NCI-H82 treated with DMSO at 0.1 percent for 48 hours (cell line): ENCODE results near the gene PDHX.

Experiments used
- DNase-seq: peaks from one replicate; lab custom pipeline; 2025; ENCODE audit not compliant: unreplicated experiment; lab: John Stamatoyannopoulos, UW

PDHX gene

DNA sequence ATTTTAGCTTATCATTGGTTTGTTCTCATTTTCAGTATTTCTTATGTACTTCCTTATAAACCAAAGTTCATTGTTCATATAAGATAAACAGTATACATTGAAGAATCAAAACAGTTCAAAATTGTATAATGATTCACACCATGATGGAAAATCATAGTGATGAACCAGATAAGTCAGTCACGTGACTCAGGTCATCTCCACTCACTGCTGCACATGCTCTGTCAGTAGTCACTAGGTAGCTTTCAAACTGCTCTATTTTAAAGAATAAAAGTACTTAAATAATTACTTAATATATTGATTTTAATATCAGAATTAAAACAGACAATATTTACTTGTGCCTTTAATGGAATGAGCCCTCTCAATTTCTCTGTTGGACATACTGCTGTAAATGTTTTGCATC lies 37.5 kb downstream of the PDHX start:
- DNase-seq = no peak

DNA sequence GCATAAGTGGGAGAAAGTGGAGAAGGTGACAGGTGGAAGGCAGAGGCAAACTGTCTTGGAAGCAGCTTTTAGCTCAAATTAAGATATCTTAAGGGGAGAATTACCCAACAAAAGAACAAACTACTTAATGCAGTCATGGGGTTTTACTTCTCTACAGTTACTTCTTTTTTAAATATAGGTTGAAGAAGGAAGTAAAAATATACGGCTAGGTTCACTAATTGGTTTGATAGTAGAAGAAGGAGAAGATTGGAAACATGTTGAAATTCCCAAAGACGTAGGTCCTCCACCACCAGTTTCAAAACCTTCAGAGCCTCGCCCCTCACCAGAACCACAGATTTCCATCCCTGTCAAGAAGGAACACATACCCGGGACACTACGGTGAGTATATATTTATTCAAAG lies 40.8 kb downstream of the PDHX start:
- no peak for DNase-seq

DNA sequence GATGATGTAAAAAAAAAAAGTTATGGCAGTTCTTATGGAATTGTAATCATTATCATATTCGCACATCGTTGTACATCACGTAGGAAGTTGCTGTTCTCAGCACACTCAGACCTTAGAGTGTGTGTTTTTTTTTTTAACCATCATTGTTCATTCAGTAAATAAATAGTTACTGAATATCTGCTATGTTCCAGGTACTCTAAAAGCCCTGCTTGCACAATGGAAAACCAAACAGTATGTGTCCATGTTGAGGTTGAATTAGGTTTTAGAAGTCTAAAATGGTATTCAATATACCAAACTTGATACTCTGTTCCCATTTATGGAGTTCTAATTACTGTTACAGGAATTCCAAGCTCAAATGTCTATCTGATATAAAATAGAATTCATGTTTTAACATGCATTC lies 41.2 kb downstream of the PDHX start:
- no peak for DNase-seq

DNA sequence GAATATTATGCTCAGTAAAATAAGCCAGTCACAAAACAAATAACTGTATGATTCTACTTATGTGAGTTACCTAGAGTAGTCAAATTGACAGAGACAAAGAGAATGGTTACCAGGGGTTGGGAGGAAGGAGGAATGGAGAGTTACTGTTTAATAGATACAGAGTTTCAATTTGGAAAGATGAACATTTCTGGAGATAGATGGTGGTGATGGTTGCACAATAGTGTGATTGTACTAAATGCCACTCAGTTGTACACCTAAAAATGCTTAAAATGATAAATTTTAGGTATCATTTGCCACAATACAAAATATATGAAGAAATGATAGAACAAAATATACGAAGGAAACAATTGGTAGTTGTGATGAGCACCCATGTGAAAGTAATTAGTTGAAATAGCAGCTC lies 43.4 kb downstream of the PDHX start:
- no peak for DNase-seq

DNA sequence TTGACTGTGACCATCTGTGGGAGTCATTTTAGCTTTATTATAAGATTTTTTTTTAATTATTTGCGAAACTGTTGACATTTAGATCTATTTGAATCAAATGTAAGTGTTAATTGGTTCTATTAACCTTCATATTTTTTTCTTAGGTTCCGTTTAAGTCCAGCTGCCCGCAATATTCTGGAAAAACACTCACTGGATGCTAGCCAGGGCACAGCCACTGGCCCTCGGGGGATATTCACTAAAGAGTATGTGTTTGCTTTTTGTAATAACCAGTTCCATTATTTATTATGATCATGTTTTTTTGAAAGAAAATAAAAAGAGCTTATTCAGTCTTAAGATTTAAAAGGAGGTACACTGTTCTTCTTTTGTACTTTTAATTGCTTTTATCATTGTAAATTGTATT lies 43.9 kb downstream of the PDHX start:
- DNase-seq = no peak

DNA sequence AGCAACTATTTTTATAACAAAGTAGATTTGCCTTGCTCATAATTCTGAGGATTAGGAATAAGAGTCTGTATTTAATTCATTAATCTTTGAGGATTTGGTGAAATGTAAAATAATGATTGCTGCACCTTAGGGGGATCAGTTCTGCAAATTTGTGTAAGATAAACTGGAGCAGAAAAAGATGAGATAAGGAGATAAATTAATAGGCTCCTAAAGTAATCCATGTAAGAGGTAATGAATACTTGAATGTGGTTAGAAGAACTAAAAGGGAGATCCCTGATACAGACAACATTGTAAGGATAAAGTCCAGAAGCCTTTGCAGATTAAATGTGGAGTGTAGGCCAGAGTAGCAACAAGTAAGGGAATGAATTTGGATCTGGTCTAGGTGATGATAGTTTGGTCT lies 45.6 kb downstream of the PDHX start:
- DNase-seq = peak; percentile 81

DNA sequence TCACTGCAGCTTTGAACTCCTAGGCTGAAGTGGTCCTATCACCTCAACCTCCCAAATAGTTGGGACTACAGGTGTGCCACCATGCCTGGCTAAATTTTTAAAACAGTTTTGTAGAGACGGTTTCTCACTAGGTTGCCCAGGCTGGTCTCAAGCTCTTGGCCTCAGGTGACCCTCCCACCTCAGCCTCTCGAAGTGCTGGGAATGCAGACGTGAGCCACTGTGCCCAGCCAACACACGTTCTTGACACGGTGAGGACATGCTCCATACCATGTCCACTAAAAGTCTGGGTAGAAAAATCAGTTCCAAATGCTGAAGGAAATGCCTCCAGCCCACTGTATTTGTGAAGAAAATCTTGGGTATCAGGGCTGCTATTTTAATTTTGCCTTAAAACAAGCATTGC lies 46.9 kb downstream of the PDHX start:
- no peak for DNase-seq

DNA sequence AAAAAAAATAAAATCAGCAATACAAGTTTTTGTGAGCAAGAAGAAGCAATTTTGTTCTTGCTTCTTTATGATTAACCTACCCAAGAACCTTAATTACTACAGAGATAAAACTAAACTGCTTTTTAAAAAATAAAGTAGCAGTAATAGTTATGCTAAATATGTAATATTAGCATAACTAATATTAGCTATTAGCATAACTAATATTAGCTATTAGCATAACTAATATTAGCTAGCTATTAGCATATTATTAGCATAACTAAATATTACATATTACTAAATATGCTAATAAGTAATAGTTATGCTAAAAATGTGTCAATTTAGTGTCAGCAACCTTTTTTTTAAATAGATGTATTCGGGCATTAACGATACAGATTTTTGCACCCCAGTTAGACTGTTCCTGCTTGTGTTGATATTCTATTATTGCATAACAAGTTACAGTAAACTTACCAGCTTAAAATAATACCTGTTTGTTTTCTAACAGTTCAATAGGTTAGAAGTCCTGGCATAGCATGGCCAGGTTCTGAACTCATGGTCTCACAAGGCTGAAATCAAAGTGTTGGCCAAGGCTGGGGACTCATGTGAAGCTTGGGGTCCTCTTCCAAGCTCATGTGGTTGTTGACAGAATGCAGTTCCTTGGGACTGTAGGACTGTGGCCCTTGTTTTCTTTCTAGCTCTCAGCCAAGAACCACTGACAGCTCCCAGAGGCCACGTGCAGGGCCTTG lies 48.4 kb downstream of the PDHX start:
- DNase-seq = no peak

DNA sequence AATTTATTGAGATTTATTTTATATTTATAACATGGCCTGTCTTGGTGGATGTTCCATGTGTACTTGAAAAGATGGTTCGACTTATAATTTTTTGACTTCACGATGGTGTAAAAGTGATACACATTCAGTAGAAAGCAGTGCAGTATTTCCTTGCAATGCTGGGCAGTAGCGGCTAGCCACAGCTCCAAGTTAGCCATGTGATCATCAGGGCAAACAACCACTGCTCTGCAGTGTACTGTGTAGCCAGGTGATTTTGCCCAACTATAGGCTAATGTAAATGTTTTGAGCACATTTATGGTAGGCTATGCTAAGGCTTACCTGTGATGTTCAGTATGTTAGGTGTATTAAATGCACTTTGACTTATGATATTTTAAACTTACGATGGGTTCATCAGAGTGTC lies 52.4 kb downstream of the PDHX start:
- DNase-seq = no peak

DNA sequence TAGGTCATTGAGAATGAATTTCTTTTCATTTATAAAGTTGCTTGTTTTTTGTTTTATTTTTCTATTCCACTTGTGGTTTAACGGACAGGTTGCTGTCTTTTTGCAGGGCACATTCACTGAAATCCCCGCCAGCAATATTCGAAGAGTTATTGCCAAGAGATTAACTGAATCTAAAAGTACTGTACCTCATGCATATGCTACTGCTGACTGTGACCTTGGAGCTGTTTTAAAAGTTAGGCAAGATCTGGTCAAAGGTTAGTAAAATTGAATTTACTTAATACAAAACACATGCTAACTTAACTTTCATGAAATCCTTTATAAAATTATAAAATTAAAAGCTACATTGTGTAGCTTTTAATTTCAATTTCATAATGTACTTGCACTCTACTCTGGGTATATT lies 53.6 kb downstream of the PDHX start:
- DNase-seq = no peak

DNA sequence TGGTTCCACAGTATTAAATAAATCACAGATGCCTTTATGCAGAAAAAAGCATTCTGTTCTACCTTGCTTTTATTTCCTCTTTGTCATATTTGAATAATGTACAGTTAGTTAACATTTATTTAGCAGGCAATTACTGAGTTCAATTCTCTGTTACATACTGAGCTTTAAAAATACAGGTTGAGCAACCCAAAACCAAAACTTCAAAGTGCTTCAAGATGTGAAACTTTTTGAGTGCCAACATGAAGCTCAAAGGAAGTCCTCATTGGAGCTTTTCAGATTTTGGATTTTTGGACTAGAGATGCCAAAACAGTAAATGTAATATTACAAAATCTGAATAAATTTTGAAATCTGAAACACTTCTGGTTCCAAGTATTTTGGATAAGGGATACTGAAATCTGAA lies 54.1 kb downstream of the PDHX start:
- DNase-seq = no peak

DNA sequence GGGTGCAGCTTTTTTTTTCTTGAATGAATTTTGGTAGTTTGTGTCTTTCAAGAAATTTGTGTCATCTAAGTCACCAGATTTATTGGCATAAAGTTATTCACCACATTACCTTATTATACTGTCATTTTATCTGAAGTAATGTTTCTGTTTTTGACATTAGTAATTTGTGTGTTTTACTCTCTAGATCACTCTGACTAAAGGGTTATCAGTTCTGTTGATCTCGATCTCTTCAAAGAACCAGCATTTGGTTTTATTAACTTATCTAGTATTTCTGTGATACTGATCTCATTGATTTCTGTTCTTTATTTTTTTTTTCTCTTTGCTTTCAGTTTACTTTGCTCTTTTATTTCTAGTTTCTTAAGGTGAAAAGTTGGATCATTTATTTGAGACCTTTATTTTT lies 55.5 kb downstream of the PDHX start:
- no peak for DNase-seq

DNA sequence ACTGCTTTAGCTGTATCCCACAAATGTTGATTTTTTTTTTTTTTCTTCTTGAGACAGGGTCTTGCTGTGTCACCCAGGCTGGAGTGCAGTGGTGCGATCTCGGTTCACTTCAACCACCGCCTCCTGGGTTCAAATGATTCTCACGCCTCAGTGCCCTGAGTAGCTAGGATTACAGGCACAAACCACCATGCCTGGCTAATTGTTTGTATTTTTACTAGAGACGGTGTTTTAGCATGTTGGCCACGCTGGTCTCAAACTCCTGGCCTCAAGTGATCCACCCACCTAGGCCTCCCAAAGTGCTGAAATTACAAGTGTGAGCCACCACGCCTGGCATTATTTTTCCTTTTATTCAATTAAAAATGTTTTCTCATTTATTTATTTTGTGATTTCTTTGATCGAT lies 55.9 kb downstream of the PDHX start:
- no peak for DNase-seq

DNA sequence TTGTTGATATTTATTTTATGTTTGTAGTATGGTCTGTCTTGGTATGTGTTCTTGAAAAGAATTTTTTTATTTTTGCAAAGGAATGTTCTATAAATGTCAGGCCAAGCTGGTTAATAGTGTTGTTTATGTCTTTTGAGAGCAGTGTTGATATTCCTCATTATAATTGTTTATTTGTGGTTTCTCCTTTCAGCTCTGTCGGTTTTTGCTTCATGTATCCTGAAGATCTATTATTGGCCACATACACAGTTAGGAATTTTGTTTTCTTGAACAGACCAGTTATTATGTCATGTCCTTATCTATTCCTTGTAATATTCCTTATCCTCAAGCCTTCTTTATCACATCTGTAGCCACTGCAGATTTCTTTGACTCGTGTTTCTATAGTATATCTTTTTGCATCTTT lies 56.5 kb downstream of the PDHX start:
- DNase-seq = no peak

DNA sequence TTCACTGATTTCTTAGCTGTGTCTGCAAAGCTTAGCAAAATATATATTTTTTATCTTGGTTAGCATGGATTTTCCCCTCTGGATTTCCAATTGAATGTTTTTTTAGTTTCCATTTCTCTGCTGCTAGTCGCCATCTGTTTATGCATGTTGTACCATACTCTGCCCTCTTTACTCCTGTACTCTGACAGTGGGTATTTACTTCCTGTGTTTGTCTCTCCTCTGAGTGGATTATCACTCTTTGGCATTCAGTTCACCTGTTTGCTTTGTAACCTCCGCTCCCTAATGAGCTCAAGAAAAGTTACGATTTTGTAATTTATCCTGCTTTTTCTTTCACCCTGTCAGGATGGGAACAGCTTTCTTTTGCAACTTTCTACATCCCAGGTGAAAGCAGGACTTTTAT lies 59.1 kb downstream of the PDHX start:
- DNase-seq = no peak

DNA sequence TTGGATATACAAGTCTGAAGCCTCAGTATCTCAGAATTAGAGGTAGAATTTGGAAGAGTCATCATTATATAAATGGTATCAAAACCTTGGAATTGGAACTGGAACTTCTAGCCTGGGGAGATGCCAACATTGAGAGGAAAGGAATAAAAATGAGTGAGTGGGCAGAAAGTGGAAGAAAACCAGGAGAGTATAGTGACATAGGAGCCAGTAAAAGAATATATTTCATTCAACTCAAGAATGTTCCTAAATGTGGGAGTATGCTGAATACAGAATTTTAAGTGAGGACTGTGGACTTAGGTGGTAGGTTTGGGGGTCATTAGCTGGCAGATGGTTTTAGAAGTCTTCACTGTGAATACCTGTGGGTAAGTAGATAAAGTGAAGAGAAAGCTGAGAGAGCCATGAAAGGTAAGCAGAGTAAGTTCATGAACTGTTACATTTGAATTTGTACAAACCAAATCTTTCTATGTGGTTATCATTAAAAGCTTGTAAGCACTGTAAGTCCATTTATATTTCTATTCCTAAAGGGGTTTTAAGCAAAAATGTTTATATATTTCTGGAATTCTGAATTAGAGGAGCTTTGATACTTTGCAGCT lies 60.2 kb downstream of the PDHX start:
- no peak for DNase-seq

DNA sequence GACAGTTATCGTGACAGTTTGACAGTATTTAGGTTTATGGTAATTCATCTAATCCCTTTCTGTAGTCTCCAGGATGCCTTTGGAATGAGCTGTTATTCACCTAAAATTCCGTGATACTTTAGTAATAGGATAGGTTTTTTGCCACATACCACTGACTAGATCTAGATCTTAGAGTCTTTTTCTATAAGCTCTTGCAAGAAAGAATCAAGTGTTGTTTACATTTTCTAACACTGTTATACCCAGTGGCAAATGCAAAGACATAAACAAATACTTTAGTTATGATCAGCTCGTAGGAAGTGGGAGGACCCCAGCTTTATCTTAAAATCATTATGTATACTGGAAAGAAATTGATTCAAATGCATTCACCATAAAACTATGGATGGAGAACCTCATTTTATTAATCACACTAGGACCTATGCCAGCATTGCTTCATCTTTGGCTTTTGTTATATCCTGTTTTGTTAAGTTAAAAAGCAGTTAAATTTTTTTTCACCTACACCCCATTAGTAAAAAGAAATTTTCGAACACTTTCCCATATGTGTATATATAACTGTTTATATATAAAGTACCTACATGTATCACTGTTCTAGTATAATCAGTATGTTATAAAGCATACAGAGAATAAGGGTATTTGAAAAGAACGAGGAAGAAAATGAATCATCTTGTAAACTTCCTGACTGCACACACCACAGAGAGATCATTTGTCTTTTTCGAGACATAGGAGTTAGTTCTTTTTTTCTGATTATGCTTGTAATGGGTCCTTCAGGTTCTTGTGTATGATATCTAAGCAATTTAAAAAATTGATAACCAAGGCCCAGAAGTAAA lies 60.9 kb downstream of the PDHX start:
- no peak for DNase-seq

DNA sequence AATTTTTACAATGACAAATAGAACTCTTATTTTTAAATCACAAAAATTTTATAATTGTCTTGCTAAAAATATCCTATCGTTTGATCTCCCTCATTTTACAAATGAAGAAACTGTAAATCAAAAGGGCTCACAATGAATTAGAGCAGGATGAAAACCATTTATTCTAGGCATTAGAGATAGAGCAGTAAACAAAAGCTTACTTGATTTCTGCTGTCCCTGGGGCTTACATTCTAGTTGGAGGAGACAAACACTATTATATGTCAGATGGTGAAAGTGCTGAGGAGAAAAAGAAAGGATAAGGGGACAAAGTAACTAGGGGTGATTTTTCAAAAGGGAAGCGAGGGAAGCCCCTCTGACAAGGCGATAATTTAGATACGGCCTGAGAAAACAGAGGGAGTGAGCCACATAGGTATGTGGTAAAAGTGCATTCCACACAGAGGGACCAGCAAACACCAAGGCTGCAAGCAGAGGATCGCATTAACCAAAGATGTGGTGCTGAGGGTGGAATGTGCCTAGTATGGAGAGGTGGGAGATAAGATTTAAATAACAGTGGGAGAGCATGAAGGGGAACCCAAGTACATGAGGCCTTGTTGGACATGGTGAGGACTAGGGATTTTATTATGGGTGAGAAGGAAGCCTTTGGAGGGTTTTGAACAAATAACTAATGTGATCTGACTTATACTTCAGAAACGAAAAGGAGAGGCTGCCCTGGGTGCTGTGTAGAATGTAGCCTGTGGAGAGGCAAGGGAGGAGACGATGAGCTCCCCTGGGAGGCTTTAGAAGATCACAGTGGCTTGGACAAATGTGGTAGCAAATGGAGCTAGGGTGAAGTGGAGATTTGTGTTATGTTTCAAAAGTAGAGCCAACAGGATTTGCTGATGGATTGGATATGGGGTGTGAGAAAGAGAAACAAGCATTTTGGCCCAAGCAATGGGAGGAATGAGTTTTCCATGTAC lies 62.1 kb downstream of the PDHX start:
- DNase-seq = no peak

DNA sequence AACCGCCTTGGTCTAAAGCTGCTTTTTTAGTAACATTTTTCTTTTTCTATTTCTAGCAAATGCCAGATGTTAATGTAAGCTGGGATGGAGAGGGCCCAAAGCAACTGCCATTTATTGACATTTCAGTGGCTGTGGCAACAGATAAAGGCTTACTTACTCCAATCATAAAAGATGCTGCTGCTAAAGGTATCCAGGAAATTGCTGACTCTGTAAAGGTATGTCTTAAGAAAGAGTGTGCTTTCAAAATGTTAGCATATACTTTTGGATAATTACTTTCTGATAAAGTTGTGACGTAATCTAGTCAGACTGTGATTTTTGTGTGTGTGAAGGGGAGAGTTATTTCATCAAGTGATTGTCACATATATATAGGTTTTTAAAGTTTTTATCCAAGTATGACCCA lies 68.1 kb downstream of the PDHX start:
- DNase-seq = no peak

DNA sequence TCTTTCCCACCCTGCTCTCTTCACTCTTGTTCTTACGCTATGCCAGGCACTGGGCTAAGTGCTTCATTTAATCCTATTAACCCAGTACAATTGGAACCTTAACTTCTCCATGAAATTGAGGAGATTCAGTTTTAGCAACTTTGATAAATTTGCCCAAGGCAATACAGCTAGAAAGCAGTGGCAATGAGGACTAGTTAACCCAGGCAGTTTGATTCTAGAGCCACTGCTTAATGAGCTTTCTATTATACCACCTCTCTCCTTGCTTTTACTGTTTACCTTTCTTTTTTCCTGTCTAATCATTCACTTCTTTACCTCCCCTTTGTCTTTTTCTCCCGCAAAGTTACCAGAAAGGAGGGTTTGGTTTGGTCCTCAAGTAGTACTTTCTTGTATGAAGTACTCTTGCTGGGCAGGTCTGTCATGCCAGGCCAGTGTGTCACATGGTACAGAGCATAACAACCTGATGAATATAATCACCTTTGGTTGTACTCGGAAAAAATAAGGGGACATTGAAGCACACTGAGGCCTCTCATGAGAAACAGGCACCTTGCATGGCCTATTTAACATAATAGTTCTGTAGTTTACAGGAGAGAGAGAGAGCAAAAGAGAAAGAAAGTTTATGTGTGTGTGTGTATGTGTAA lies 70.6 kb downstream of the PDHX start:
- DNase-seq = no peak

DNA sequence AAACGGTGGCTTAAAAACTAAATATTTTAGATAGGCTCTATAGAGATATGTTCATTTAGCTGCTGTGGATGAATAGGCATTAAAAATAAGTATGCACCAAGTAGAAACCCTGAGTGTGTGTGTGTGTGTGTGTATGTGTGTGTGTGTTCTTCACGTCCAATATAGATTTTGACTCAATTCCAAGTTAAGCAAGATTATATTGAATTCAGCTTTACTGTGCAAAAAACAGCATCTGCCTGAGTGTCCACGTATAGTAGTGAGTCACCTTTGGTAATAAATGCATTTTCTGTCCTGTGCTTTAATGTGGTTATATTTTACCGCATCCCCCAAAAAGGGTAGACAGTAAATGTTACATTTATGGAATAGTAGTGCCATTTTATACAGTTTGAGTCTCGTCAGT lies 71.2 kb downstream of the PDHX start:
- no peak for DNase-seq
